ENCODE data around the gene FGFBP3. TPM values are rescaled to one million over a fixed set of nuclear protein-coding genes. Genes with fewer than 3 reads are reported as not detected.

FGFBP3 gene
- total and polyA plus RNA-seq, 2 experiments from 2014 or later, result 65.7 to 73.9 TPM

- no peak for TF ChIP-seq ZNF462 (CRISPR knock-in tag; IDR thresholded peaks at IDR 0.05)
- TF ChIP-seq STAT1 (IDR thresholded peaks at IDR 0.05; ENCODE audit: unreplicated experiment), result no peak
- no peak for TF ChIP-seq CREB1 (CRISPR knock-in tag; IDR thresholded peaks at IDR 0.05; ENCODE audit: low read depth)
- TF ChIP-seq ETS1 (IDR thresholded peaks at IDR 0.05), result no peak
- no peak for TF ChIP-seq EZH2 (IDR thresholded peaks at IDR 0.05; ENCODE audit: low read depth, unreplicated experiment)
Measured at GRCh38 chr10:91875779-91876178, 33.5 kb downstream of the FGFBP3 start (continued).

GRCh38 chr10:91875156-91875555 lies 34.1 kb downstream of the FGFBP3 start:
- H3K4me1 ChIP-seq (ENCODE audit: insufficient read depth), result peaks cover 12% of the 10 kb centered on the region
- Mint-ChIP-seq H3K36me3 (ENCODE audit: low read depth) (no peaks in the 10 kb centered on the region; the same call in 2 of the 3 replicates), H3K4me3 (no peak overlapping the region), H3K9me3 (no peaks in the 10 kb centered on the region), H3K27ac (no peak overlapping the region), H3K4me1 (peaks cover 14% of the 10 kb centered on the region), H3K27me3 (ENCODE audit: insufficient read depth, low read depth, poor library complexity) (peaks cover 5% of the 10 kb centered on the region)
- peaks cover 10% of the 10 kb centered on the region; the same call in 1 of the 2 replicates for H3F3A ChIP-seq (replicated peaks; ENCODE audit: low read depth)
- H3K79me2 ChIP-seq (replicated peaks; ENCODE audit: insufficient read depth), result no peaks in the 10 kb centered on the region
- H3K4me3 ChIP-seq, result no peak overlapping the region
- no peaks in the 10 kb centered on the region; the same call in 1 of the 2 replicates for H3K36me3 ChIP-seq (ENCODE audit: insufficient read depth)
- no peak for ATAC-seq
- H3K27ac ChIP-seq (ENCODE audit: low read depth), result no peak overlapping the region
- no peaks in the 10 kb centered on the region for H4K20me1 ChIP-seq (replicated peaks; ENCODE audit: insufficient read depth)
- no peaks in the 10 kb centered on the region for H3K9me2 ChIP-seq (ENCODE audit: insufficient read depth)
- no peak overlapping the region for H3K4me2 ChIP-seq
- peak overlapping the region; percentile 53; the same call in 1 of the 2 replicates for H2AFZ ChIP-seq
- DNase-seq (ENCODE audit: low spot score), result no peak
- no peaks in the 10 kb centered on the region for H3K27me3 ChIP-seq (ENCODE audit: insufficient read depth)
- TF ChIP-seq POLR2AphosphoS5 (IDR thresholded peaks at IDR 0.05; ENCODE audit: low read depth), result no peak
- no peak for TF ChIP-seq ZNF462 (CRISPR knock-in tag; IDR thresholded peaks at IDR 0.05)

Measured in GM23338 (cell line).